GM12891 (cell line): ENCODE measurements around the gene DDX47.

Experiments
- PAX5 ChIP-seq: IDR thresholded peaks from 2 replicates; pipeline ENCODE4 v1.6.1; 2011; ENCODE audit warnings: low read length, moderate library complexity, mild to moderate bottlenecking; ENCODE audit not compliant: insufficient read depth, severe bottlenecking
- POLR2A ChIP-seq: IDR thresholded peaks from 2 replicates; pipeline ENCODE4 v1.6.1; 2011; ENCODE audit warnings: low read depth, low read length, control low read depth
- POLR2AphosphoS5 ChIP-seq: IDR thresholded peaks from 2 replicates; pipeline ENCODE4 v1.6.1; 2011; ENCODE audit warnings: low read depth, low read length, control low read depth
- TAF1 ChIP-seq: IDR thresholded peaks from 2 replicates; pipeline ENCODE4 v1.6.1; 2011; ENCODE audit warnings: low read depth, low read length, control low read depth

DNA sequence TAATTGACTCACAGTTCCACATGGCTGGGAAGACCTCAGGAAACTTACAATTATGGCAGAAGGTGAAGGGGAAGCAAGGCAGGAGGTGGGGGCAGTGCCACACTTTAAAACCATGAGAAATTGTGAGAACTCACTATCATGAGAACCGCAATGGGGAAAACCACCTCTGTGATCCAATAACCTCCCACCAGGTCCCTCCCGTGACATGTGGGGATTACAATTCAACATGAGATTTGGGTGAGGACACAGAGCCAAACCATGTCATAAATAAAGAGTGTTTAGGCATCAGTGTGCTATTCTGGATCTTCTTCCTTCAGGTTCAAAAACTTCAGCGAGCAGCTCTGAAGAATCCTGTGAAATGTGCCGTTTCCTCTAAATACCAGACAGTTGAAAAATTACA, 9.7 kb downstream of the DDX47 start:
- TF ChIP-seq TAF1 (no peak), POLR2A (no peak), POLR2AphosphoS5 (no peak), PAX5 (no peak)
